Neural crest cell (in vitro differentiated cells): Measurements from ENCODE around the gene TRMT1L. TPM values are rescaled to one million over a fixed set of nuclear protein-coding genes. Genes with fewer than 3 reads are reported as not detected.

ENCODE experiments used
- DNase-seq: peaks from one replicate; pipeline ENCODE4 v3.0.0; 2021; ENCODE audit warnings: low read depth, mixed read lengths, low spot score
- H3K27ac Mint-ChIP-seq: one replicate; pipeline ENCODE4 v1.8.0; 2021; ENCODE audit warnings: mild to moderate bottlenecking, mixed read lengths; ENCODE audit not compliant: unreplicated experiment
- H3K27me3 Mint-ChIP-seq: 2 replicates; pipeline ENCODE4 v1.8.0; 2021; ENCODE audit warnings: low read depth, mild to moderate bottlenecking, mixed read lengths
- H3K36me3 Mint-ChIP-seq: 2 replicates; pipeline ENCODE4 v1.8.0; 2021; ENCODE audit warnings: low read depth, mild to moderate bottlenecking, mixed read lengths
- H3K4me1 Mint-ChIP-seq: 2 replicates; pipeline ENCODE4 v1.8.0; 2021; ENCODE audit warnings: mixed read lengths
- H3K4me3 Mint-ChIP-seq: one replicate; pipeline ENCODE4 v1.8.0; 2021; ENCODE audit warnings: mild to moderate bottlenecking, mixed read lengths
- H3K9me3 Mint-ChIP-seq: 2 replicates; pipeline ENCODE4 v1.8.0; 2021; ENCODE audit warnings: mixed read lengths
- total RNA-seq: library from RNA; stranded (reverse); gene quantifications from 2 replicates; pipeline ENCODE4 v1.2.1, GENCODE V29; 2021
- TF ChIP-seq, protein P1 (sequence below): fragments of 200-600 bp; sonication (generic); conservative IDR thresholded peaks from 2 replicates; pipeline ENCODE4 v1.5.0; 2021; ENCODE audit warnings: antibody characterized with exemption, mild to moderate bottlenecking

The TRMT1L gene
- total RNA-seq, 1 donor from 2014 or later, result 19.7 TPM

DNA sequence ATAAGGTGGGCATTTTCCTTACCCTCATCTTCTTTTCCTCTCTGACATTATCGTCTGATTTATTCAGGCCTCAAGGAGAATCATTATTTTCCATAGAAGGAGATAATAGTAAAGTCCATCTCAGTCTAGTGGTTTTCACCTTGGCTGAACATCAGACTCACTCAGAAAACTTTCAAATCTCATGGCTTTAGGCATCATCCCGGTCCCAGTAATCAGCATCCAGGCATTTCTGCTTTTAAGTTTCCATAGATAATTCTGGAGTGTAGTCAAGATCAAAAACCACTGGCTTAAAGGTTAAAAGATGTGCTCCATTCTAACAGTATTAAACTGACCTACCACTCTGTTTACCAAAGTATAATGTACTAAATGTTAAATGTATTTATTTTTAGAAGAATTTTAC is 62.0 kb downstream of the TRMT1L start:
- no peaks in the 10 kb centered on the region for H3K9me3 Mint-ChIP-seq
- H3K4me3 Mint-ChIP-seq, result no peak overlapping the region
- H3K36me3 Mint-ChIP-seq, result peaks cover 30% of the 10 kb centered on the region
- TF ChIP-seq, protein P1, sequence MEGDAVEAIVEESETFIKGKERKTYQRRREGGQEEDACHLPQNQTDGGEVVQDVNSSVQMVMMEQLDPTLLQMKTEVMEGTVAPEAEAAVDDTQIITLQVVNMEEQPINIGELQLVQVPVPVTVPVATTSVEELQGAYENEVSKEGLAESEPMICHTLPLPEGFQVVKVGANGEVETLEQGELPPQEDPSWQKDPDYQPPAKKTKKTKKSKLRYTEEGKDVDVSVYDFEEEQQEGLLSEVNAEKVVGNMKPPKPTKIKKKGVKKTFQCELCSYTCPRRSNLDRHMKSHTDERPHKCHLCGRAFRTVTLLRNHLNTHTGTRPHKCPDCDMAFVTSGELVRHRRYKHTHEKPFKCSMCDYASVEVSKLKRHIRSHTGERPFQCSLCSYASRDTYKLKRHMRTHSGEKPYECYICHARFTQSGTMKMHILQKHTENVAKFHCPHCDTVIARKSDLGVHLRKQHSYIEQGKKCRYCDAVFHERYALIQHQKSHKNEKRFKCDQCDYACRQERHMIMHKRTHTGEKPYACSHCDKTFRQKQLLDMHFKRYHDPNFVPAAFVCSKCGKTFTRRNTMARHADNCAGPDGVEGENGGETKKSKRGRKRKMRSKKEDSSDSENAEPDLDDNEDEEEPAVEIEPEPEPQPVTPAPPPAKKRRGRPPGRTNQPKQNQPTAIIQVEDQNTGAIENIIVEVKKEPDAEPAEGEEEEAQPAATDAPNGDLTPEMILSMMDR, result no peak
- H3K27me3 Mint-ChIP-seq, result no peaks in the 10 kb centered on the region
- H3K27ac Mint-ChIP-seq, result no peak overlapping the region
- DNase-seq, result no peak
- no peaks in the 10 kb centered on the region for H3K4me1 Mint-ChIP-seq

DNA sequence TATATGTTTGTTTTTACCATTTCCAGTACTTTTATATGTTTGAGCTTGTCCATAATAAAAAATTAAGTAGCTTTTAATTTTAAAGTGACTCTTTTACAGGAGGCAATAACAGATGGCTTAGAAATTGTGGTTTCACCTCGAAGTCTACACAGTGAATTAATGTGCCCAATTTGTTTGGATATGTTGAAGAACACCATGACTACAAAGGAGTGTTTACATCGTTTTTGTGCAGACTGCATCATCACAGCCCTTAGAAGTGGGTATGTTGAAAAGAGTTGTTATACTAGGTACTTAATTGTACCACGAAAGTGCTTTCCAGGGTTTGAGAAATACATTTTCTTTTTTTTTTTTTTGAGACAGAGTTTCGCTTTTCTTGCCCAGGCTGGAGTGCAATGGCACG is 65.3 kb downstream of the TRMT1L start:
- Mint-ChIP-seq H3K4me1 (no peaks in the 10 kb centered on the region), H3K27me3 (no peaks in the 10 kb centered on the region), H3K4me3 (no peak overlapping the region), H3K36me3 (peaks cover 36% of the 10 kb centered on the region), H3K9me3 (no peaks in the 10 kb centered on the region), H3K27ac (no peak overlapping the region)
- TF ChIP-seq, protein P1, result no peak
- no peak for DNase-seq

DNA sequence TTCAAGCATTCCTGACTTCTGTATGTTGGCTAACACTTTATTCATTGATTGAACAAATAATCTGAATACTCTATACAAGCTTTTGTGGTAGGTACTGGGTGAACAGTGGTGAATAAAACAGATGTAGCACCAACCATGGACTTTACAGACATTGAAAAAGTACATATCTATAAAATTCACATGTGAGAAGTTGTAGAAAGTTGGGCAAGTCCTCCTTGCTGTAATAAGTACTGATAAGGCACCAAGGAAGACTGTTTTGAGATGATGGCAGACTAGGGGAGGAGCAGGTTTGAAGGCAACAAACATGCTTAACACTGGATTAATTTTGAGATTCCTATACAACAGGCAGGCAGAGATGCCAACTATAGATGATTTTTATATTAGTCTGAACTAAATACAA is 69.0 kb downstream of the TRMT1L start:
- peaks cover 3% of the 10 kb centered on the region for H3K9me3 Mint-ChIP-seq

DNA sequence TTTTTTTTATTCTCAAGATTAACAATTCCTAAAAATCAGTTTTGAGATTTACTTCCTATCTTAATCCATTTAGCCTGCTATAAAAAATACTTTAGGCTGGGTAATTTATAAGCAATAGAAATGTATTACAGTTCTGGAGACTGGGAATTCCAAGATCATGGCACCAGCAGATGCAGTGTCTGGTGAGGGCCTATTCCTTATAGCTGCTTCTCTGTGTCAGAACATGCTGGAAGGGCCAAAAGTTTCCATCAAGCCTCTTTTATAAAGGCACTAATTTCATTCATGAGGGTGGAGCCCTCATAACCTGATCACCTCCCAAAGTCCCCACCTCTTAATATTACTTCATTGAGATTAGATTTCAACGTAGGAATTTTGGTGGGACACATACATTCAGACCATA is 69.7 kb downstream of the TRMT1L start:
- Mint-ChIP-seq H3K4me3 (no peak overlapping the region), H3K27ac (no peak overlapping the region), H3K27me3 (no peaks in the 10 kb centered on the region), H3K4me1 (peaks cover 6% of the 10 kb centered on the region), H3K36me3 (peaks cover 28% of the 10 kb centered on the region), H3K9me3 (peaks cover 3% of the 10 kb centered on the region)
- TF ChIP-seq, protein P1, result no peak
- no peak for DNase-seq

More for the DNA sequence above, 69.0 kb downstream of the TRMT1L start:
- Mint-ChIP-seq H3K4me1 (peaks cover 6% of the 10 kb centered on the region), H3K36me3 (peaks cover 30% of the 10 kb centered on the region), H3K4me3 (no peak overlapping the region), H3K27me3 (no peaks in the 10 kb centered on the region), H3K27ac (no peak overlapping the region)
- DNase-seq, result no peak
- TF ChIP-seq, protein P1, result no peak

DNA sequence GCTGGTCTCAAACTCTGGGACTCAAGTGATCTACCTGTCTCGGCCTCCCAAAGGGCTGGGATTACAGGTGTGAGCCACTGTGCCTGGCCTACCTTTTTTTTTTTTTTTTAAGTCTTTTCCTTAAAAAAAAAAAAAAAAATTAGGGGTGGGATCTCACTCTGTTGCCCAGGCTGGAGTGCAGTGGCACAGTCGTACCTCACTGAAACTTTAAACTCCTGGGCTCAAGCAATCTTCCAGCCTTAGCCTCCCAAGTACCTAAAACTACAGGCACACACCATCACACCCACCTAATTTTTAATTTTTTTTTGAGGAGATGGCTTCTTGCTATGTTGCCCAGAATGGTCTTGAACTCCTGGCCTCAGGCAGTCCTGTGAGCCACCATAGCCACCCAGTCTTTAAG is 72.9 kb downstream of the TRMT1L start:
- DNase-seq, result no peak
- Mint-ChIP-seq H3K27ac (no peak overlapping the region), H3K36me3 (peaks cover 26% of the 10 kb centered on the region), H3K4me1 (peaks cover 6% of the 10 kb centered on the region), H3K9me3 (peaks cover 6% of the 10 kb centered on the region), H3K27me3 (no peaks in the 10 kb centered on the region), H3K4me3 (no peak overlapping the region)
- TF ChIP-seq, protein P1, result no peak

DNA sequence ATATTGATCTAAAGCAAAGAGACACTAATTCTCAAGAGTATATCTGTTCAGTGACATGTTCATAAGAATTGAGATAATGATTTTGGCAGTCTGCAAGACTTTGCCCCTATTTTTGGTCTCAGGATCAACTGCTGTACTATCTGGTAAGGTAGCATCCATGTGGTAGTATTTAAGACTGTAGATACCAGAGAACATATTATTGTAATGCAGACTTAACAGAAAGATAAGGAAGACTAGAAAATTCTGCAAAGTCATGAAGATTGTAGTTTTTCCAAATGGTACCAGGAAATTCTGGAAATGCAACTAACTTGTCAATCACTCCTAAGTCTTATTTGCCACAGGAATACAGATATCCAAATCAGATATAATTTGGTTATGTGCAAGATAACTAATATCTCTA is 76.3 kb downstream of the TRMT1L start:
- Mint-ChIP-seq H3K9me3 (peaks cover 5% of the 10 kb centered on the region), H3K4me1 (peaks cover 16% of the 10 kb centered on the region), H3K36me3 (peaks cover 17% of the 10 kb centered on the region), H3K27me3 (no peaks in the 10 kb centered on the region), H3K4me3 (no peak overlapping the region), H3K27ac (no peak overlapping the region)
- no peak for DNase-seq
- TF ChIP-seq, protein P1, result no peak
